ENCODE data around the gene CNN2. TPM values are rescaled to one million over a fixed set of nuclear protein-coding genes. Genes with fewer than 3 reads are reported as not detected.

The CNN2 gene
- total RNA-seq, 1 donor from 2014 or later = 117 TPM

DNA sequence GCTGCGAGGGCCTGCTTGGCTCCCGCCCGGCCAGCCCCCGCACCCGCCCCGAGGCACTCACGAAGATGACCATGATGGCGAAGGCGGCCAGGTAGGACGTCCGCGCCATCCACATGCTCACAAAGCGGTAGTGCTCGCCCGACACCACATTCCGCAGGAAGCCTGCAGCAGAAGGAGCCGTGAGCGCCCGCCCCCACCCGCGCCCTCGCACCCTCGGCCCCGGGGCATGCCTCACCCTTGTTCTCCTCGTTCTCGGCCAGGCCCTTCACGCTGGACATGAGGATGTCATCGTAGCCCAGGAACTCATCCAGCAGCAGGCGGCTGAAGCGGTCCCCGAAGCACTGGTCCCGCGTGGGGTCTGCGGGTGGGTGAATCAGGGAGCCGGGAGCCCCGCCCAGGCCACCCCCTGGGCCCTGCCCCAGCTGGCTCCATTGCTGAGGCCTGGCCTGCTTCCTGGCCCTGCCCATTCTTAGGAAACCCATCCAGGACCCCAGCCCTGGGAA, 14.5 kb upstream of the CNN2 start:
- Mint-ChIP-seq H3K9me3 (ENCODE audit: unreplicated experiment) (no peaks in the 10 kb centered on the region), H3K36me3 (ENCODE audit: unreplicated experiment) (no peaks in the 10 kb centered on the region), H3K27me3 (ENCODE audit: unreplicated experiment) (peaks cover 1% of the 10 kb centered on the region), H3K4me1 (ENCODE audit: low read depth, unreplicated experiment) (peaks cover 3% of the 10 kb centered on the region), H3K4me3 (ENCODE audit: unreplicated experiment) (no peak overlapping the region), H3K27ac (ENCODE audit: unreplicated experiment) (no peak overlapping the region)
- DNase-seq = peak; percentile 13
- TF ChIP-seq, protein P1, sequence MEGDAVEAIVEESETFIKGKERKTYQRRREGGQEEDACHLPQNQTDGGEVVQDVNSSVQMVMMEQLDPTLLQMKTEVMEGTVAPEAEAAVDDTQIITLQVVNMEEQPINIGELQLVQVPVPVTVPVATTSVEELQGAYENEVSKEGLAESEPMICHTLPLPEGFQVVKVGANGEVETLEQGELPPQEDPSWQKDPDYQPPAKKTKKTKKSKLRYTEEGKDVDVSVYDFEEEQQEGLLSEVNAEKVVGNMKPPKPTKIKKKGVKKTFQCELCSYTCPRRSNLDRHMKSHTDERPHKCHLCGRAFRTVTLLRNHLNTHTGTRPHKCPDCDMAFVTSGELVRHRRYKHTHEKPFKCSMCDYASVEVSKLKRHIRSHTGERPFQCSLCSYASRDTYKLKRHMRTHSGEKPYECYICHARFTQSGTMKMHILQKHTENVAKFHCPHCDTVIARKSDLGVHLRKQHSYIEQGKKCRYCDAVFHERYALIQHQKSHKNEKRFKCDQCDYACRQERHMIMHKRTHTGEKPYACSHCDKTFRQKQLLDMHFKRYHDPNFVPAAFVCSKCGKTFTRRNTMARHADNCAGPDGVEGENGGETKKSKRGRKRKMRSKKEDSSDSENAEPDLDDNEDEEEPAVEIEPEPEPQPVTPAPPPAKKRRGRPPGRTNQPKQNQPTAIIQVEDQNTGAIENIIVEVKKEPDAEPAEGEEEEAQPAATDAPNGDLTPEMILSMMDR (IDR thresholded peaks at IDR 0.05; ENCODE audit: partially characterized antibody, unreplicated experiment) = no peak

DNA sequence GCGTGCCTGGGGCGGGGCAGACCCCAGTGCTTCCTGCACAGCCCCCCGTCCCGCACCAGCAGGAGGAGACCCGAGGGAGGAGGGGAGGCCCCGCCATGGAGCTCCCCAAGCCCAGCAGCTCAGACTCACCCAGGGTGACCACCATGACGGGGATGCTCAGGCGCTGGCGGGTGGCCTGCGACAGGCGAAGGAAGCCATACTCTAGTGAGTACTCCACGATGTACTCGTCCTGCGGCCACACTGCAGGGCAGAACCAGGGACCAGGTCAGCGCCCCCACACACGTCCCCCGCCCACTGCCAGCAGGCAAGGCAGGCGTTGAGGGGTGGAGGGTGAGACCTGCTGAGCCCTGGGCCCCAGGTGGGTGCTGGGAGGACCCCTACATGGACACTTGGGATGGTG, 14.1 kb upstream of the CNN2 start:
- no peaks in the 10 kb centered on the region for H3K27me3 Mint-ChIP-seq (ENCODE audit: unreplicated experiment)
- peak; percentile 17 for DNase-seq
- no peaks in the 10 kb centered on the region for H3K9me3 Mint-ChIP-seq (ENCODE audit: unreplicated experiment)
- TF ChIP-seq, protein P1 (IDR thresholded peaks at IDR 0.05; ENCODE audit: partially characterized antibody, unreplicated experiment) = no peak
- no peak overlapping the region for H3K27ac Mint-ChIP-seq (ENCODE audit: unreplicated experiment)
- H3K4me1 Mint-ChIP-seq (ENCODE audit: low read depth, unreplicated experiment) = peaks cover 5% of the 10 kb centered on the region
- no peaks in the 10 kb centered on the region for H3K36me3 Mint-ChIP-seq (ENCODE audit: unreplicated experiment)
- no peak overlapping the region for H3K4me3 Mint-ChIP-seq (ENCODE audit: unreplicated experiment)

DNA sequence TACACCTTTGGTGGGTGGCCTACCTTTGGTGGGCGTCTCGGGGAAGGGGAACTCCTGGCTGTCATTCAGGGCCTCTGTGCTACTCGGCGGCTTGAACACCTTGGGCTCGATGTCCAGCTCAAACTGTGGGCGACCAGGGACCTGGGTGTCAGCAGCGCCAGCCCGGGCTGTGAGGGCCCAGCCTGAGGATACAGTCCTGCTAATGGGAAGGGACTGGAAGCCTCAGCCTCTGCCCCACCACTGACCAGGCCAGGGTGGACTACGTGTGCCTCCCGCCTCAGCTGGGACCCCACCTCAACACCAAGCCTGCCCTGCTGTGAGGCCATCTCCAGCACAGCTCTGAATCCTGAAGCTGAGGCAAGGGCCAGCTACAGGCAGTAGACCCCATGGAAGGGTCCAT, 13.2 kb upstream of the CNN2 start:
- H3K36me3 Mint-ChIP-seq (ENCODE audit: unreplicated experiment) = no peaks in the 10 kb centered on the region
- H3K9me3 Mint-ChIP-seq (ENCODE audit: unreplicated experiment) = no peaks in the 10 kb centered on the region
- TF ChIP-seq, protein P1 (IDR thresholded peaks at IDR 0.05; ENCODE audit: partially characterized antibody, unreplicated experiment) = no peak
- no peak for DNase-seq
- H3K4me3 Mint-ChIP-seq (ENCODE audit: unreplicated experiment) = no peak overlapping the region
- peaks cover 7% of the 10 kb centered on the region for H3K4me1 Mint-ChIP-seq (ENCODE audit: low read depth, unreplicated experiment)
- H3K27ac Mint-ChIP-seq (ENCODE audit: unreplicated experiment) = no peak overlapping the region
- H3K27me3 Mint-ChIP-seq (ENCODE audit: unreplicated experiment) = no peaks in the 10 kb centered on the region

DNA sequence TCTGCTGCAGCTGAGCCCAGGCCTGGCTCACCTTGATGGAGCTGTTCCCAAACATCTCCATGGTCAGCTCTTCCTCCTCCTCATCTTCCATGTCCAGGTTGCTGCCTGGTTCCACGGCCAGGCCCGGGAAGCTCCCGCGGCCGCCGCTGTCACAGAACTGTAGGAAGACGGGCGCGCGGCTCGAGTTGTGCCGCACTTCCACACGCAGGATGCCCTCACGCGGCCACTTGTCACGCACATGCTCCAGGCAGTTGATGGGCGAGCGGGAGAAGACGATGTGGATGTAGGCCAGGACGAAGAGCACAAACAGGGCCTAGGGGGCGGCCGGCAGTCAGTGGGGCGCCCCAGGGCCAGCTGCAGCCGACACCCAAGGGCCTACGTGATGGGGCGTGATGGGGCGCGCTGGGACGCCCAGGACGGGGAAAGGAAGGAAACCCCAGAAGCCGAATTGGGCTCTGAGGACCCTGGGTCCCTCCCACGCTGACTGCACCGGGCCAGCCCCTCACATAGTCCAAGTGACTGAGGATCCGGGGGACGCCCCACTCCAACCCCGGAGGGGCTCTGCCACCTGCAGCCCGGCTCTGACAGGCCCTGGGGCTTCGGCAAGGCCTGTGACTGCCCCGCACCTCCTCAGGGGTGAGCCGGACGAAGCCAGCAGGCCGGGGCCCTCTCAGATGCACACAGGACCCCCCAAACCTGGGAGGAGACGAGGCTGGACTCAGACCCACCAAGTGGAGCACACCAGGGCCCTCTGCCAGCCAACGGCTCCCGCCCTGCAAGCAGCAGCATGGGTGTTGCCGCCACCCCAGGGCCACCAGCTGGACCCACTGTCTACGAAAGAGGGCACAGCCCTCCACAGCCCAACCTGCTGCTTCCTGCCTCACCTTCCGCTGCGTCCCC, 12.0 kb upstream of the CNN2 start:
- H3K4me1 Mint-ChIP-seq (ENCODE audit: low read depth, unreplicated experiment) = peaks cover 7% of the 10 kb centered on the region
- no peak for DNase-seq

More for the DNA sequence above, 12.0 kb upstream of the CNN2 start:
- Mint-ChIP-seq H3K9me3 (ENCODE audit: unreplicated experiment) (no peaks in the 10 kb centered on the region), H3K27me3 (ENCODE audit: unreplicated experiment) (no peaks in the 10 kb centered on the region), H3K27ac (ENCODE audit: unreplicated experiment) (peak overlapping the region; percentile 62), H3K36me3 (ENCODE audit: unreplicated experiment) (no peaks in the 10 kb centered on the region), H3K4me3 (ENCODE audit: unreplicated experiment) (no peak overlapping the region)
- TF ChIP-seq, protein P1 (IDR thresholded peaks at IDR 0.05; ENCODE audit: partially characterized antibody, unreplicated experiment) = no peak
